Neural progenitor cell (in vitro differentiated cells): ENCODE results near the gene ADGRD1.

Source experiments
- CTCF ChIP-seq: fragments of 200-600 bp; sonication (generic); IDR thresholded peaks from 2 replicates; pipeline ENCODE4 v1.5.1; 2017; ENCODE audit warnings: antibody characterized with exemption, mild to moderate bottlenecking
- EZH2 ChIP-seq: fragments of 200-600 bp; sonication (generic); IDR thresholded peaks from 2 replicates; pipeline ENCODE4 v1.6.1; 2017; ENCODE audit warnings: antibody characterized with exemption, mild to moderate bottlenecking, moderate library complexity
- EZH2phosphoT487 ChIP-seq: fragments of 200-600 bp; sonication (generic); IDR thresholded peaks from 2 replicates; pipeline ENCODE4 v1.6.1; 2017; ENCODE audit warnings: antibody characterized with exemption

- TF ChIP-seq CTCF (no peak), EZH2phosphoT487 (no peak), EZH2 (no peak)
Observed at GRCh38 chr12:130994821-130995375, 41.2 kb downstream of the ADGRD1 start.
